ENCODE data around the gene TMEM179.

Gene TMEM179

DNA sequence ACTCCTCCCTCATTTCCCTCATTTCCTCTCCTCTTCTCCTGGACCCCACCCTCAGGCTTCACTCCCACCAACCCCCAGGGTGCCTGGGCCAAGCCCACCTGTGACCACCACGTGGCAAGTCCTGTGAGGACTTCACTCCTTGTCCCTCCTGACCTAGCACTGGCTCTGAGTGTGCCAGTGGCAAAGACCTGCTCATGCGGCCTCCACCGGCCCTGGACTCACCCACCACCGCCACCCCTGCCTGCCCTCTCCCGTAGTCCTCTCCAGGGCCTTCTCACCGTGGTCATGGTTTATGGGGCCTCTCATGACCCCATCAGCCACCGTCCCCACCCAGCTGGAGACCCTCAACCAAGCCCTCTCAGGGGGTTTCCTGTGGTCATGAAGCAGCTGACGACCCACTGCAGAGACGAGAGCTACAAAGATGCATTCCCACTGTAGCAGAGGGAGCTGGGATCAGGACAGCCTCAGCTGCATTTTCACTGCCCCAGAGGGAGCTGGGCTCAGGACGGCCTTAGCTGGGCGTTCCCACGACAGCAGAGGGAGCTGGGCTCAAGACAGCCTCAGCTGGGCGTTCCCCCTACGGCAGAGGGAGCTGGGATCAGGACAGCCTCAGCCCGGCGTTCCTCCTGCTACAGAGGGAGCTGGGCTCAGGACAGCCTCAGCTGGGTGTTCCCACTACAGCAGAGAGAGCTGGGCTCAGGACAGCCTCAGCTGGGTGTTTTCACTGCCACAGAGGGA, 28.2 kb downstream of the TMEM179 start:
- no peak overlapping the region for H3K4me3 ChIP-seq (ENCODE audit: low read length)
- no peak for TF ChIP-seq CTCF (conservative IDR thresholded peaks at IDR 0.05; ENCODE audit: low read length)
- no peak for DNase-seq (ENCODE audit: low read depth)

- no peak for DNase-seq (ENCODE audit: low read depth)
- no peak overlapping the region for H3K4me3 ChIP-seq (ENCODE audit: low read length)
- TF ChIP-seq CTCF (conservative IDR thresholded peaks at IDR 0.05; ENCODE audit: low read length) = no peak
These were observed 29.5 kb downstream of the TMEM179 start for GRCh38 chr14:104574978-104575583.

GRCh38 chr14:104574536-104574935, 30.0 kb downstream of the TMEM179 start:
- no peak for TF ChIP-seq CTCF (conservative IDR thresholded peaks at IDR 0.05; ENCODE audit: low read length)
- H3K4me3 ChIP-seq (ENCODE audit: low read length) = no peak overlapping the region
- no peak for DNase-seq (ENCODE audit: low read depth)

- TF ChIP-seq CTCF (conservative IDR thresholded peaks at IDR 0.05; ENCODE audit: low read length) = no peak
- no peak for DNase-seq (ENCODE audit: low read depth)
These were observed 30.6 kb downstream of the TMEM179 start for GRCh38 chr14:104573930-104574329.

GRCh38 chr14:104572668-104573067, 31.9 kb downstream of the TMEM179 start:
- TF ChIP-seq CTCF (conservative IDR thresholded peaks at IDR 0.05; ENCODE audit: low read length) = no peak
- no peak overlapping the region for H3K4me3 ChIP-seq (ENCODE audit: low read length)
- no peak for DNase-seq (ENCODE audit: low read depth)

More at GRCh38 chr14:104573930-104574329, 30.6 kb downstream of the TMEM179 start:
- no peak overlapping the region for H3K4me3 ChIP-seq (ENCODE audit: low read length)

DNA sequence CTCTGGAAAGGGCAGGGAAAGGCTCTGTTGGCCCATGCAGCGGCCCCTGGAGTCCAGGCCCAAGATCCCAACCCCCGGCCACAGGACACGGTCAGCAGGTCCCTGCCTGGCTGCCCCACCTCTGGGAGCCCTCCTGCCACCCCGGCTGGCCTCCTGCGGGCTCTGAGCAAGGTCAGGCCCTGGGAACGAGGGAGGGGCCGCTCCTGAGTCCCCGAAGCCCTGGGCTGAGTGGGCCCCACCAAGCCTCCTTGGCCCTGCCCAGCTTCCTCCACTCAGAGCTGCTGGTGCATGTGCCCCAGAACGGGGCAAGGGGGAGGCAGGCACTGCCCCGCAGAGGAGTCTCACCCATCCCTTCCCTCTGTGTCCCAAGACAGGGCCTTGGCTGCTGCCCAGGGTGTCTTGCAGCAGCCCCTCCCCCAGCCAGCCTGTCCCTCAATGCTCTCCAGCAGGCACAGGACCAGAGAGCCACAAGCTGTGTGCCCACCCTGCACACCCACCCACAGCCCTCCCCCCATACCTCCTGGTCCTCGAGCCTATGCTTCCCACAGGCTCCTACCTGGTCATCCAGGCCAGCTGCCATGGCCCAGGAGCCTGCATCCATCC, 32.4 kb downstream of the TMEM179 start:
- no peak for DNase-seq (ENCODE audit: low read depth)
- no peak for TF ChIP-seq CTCF (conservative IDR thresholded peaks at IDR 0.05; ENCODE audit: low read length)
- H3K4me3 ChIP-seq (ENCODE audit: low read length) = no peak overlapping the region

- DNase-seq (ENCODE audit: low read depth) = no peak
- no peak for TF ChIP-seq CTCF (conservative IDR thresholded peaks at IDR 0.05; ENCODE audit: low read length)
- no peak overlapping the region for H3K4me3 ChIP-seq (ENCODE audit: low read length)
These were observed 33.3 kb downstream of the TMEM179 start for GRCh38 chr14:104571246-104571645.
